ENCODE results near the gene MBNL3. TPM values are rescaled to one million over a fixed set of nuclear protein-coding genes. Genes with fewer than 3 reads are reported as not detected.

Gene MBNL3
- total RNA-seq, 1 experiment from 2014 or later = 0.39 TPM

DNA sequence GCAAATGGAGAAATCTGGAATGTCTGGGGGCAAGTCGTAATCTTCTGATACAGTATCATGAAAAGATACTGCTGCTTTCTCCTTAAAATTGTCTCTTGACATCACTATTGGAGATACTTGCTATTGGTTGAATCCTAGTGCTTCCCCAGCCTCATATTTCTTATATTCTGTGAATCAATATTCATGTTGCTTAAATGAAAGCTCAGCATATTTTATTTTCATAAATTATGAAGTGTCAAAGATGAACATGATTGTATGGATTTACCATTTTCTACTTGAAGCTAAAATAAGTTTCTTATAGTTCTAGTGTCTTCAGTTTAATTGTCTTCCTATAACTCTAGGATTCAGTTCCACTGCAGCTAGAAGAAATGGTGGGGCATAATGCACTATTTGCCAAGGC is 29.6 kb upstream of the MBNL3 start:
- in situ Hi-C loops (cut with HindIII; ENCODE audit: low pct_unique_long_range_greater_than_20kb, low sequenced_read_pairs) (no loop called here), intact Hi-C loops (cut with micrococcal nuclease; ENCODE audit: unreplicated experiment) (no loop called here)
- Histone ChIP-seq H3K36me3 (ENCODE audit: control insufficient read depth, insufficient read depth, low read length) (no peaks in the 10 kb centered on the region), H3K9me3 (ENCODE audit: control insufficient read depth, insufficient read depth, low read depth, low read length) (no peaks in the 10 kb centered on the region), H3K27ac (ENCODE audit: low read length) (no peak overlapping the region), H3K4me3 (ENCODE audit: low read depth in 2 of 2, low read length in 2 of 2) (no peak overlapping the region), H3K27me3 (ENCODE audit: control insufficient read depth, insufficient read depth, low read length) (no peaks in the 10 kb centered on the region; the same call in 1 of the 2 replicates), H3K4me1 (ENCODE audit: control insufficient read depth, insufficient read depth, low read length) (no peaks in the 10 kb centered on the region)
- TF ChIP-seq TCF7L2 (IDR thresholded peaks at IDR 0.05; ENCODE audit: low read depth, low read length) (no peak), SIN3A (IDR thresholded peaks at IDR 0.05; ENCODE audit: borderline replicate concordance, insufficient read depth, low read depth, low read length) (no peak), POLR2AphosphoS5 (IDR thresholded peaks at IDR 0.05; ENCODE audit: low read depth, low read length) (no peak)
- TF ChIP-seq, protein P1, sequence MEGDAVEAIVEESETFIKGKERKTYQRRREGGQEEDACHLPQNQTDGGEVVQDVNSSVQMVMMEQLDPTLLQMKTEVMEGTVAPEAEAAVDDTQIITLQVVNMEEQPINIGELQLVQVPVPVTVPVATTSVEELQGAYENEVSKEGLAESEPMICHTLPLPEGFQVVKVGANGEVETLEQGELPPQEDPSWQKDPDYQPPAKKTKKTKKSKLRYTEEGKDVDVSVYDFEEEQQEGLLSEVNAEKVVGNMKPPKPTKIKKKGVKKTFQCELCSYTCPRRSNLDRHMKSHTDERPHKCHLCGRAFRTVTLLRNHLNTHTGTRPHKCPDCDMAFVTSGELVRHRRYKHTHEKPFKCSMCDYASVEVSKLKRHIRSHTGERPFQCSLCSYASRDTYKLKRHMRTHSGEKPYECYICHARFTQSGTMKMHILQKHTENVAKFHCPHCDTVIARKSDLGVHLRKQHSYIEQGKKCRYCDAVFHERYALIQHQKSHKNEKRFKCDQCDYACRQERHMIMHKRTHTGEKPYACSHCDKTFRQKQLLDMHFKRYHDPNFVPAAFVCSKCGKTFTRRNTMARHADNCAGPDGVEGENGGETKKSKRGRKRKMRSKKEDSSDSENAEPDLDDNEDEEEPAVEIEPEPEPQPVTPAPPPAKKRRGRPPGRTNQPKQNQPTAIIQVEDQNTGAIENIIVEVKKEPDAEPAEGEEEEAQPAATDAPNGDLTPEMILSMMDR (IDR thresholded peaks at IDR 0.05) = no peak
- TF ChIP-seq, protein P2, sequence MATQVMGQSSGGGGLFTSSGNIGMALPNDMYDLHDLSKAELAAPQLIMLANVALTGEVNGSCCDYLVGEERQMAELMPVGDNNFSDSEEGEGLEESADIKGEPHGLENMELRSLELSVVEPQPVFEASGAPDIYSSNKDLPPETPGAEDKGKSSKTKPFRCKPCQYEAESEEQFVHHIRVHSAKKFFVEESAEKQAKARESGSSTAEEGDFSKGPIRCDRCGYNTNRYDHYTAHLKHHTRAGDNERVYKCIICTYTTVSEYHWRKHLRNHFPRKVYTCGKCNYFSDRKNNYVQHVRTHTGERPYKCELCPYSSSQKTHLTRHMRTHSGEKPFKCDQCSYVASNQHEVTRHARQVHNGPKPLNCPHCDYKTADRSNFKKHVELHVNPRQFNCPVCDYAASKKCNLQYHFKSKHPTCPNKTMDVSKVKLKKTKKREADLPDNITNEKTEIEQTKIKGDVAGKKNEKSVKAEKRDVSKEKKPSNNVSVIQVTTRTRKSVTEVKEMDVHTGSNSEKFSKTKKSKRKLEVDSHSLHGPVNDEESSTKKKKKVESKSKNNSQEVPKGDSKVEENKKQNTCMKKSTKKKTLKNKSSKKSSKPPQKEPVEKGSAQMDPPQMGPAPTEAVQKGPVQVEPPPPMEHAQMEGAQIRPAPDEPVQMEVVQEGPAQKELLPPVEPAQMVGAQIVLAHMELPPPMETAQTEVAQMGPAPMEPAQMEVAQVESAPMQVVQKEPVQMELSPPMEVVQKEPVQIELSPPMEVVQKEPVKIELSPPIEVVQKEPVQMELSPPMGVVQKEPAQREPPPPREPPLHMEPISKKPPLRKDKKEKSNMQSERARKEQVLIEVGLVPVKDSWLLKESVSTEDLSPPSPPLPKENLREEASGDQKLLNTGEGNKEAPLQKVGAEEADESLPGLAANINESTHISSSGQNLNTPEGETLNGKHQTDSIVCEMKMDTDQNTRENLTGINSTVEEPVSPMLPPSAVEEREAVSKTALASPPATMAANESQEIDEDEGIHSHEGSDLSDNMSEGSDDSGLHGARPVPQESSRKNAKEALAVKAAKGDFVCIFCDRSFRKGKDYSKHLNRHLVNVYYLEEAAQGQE (IDR thresholded peaks at IDR 0.05; ENCODE audit: insufficient read depth in 1 of 2, low read depth in 2 of 2, low read length in 1 of 2) = no peak
- BruUV-seq (replicated peaks) = no TSS peak
- ATAC-seq (no peak), DNase-seq (ENCODE audit: low read depth, low spot score) (no peak)
- POLR2A ChIA-PET = no interaction called here
- CTCF ChIA-PET = no interaction called here

DNA sequence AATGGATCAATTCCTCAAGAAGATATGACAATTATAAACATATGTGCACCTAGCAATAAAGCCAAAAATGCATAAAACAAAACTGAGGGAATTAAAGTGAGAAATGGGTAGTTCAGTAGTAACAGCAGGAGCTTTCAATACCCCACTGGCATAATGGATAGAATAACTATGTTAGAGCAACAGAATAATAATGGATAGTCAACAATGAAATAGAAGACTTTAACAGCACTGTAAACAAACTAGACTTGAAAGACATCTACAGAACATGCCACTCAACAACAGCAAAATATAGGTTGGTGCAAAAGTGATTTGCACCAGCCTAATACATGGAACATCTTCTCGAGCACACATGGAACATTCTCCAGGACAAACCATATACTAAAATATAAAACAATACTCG is 20.0 kb upstream of the MBNL3 start:
- BruUV-seq (replicated peaks) = no TSS peak
- ATAC-seq = no peak
- no peaks in the 10 kb centered on the region for H3K36me3 ChIP-seq (ENCODE audit: control insufficient read depth, insufficient read depth, low read length)
- TF ChIP-seq POLR2AphosphoS5 (IDR thresholded peaks at IDR 0.05; ENCODE audit: low read depth, low read length) (no peak), SIN3A (IDR thresholded peaks at IDR 0.05; ENCODE audit: borderline replicate concordance, insufficient read depth, low read depth, low read length) (no peak), TCF7L2 (IDR thresholded peaks at IDR 0.05; ENCODE audit: low read depth, low read length) (no peak)
- TF ChIP-seq, protein P2 (IDR thresholded peaks at IDR 0.05; ENCODE audit: insufficient read depth in 1 of 2, low read depth in 2 of 2, low read length in 1 of 2) = no peak
- TF ChIP-seq, protein P1 (IDR thresholded peaks at IDR 0.05) = no peak
- no peaks in the 10 kb centered on the region for H3K9me3 ChIP-seq (ENCODE audit: control insufficient read depth, insufficient read depth, low read depth, low read length)
- H3K27ac ChIP-seq (ENCODE audit: low read length) = no peak overlapping the region
- no peaks in the 10 kb centered on the region; the same call in 1 of the 2 replicates for H3K27me3 ChIP-seq (ENCODE audit: control insufficient read depth, insufficient read depth, low read length)
- H3K4me3 ChIP-seq (ENCODE audit: low read depth in 2 of 2, low read length in 2 of 2) = no peak overlapping the region
- in situ Hi-C loops (cut with HindIII; ENCODE audit: low pct_unique_long_range_greater_than_20kb, low sequenced_read_pairs) (no loop called here), intact Hi-C loops (cut with micrococcal nuclease; ENCODE audit: unreplicated experiment) (no loop called here)
- DNase-seq (ENCODE audit: low read depth, low spot score) = no peak
- ChIA-PET CTCF (no interaction called here), POLR2A (no interaction called here)
- H3K4me1 ChIP-seq (ENCODE audit: control insufficient read depth, insufficient read depth, low read length) = no peaks in the 10 kb centered on the region
